Measurements from ENCODE around the gene BATF3.
"Not testable (repeated sequence)": the region's sequence is repeated elsewhere in the genome, so short reads cannot be mapped to it uniquely, and the experiment has no call there.

BATF3 gene

DNA sequence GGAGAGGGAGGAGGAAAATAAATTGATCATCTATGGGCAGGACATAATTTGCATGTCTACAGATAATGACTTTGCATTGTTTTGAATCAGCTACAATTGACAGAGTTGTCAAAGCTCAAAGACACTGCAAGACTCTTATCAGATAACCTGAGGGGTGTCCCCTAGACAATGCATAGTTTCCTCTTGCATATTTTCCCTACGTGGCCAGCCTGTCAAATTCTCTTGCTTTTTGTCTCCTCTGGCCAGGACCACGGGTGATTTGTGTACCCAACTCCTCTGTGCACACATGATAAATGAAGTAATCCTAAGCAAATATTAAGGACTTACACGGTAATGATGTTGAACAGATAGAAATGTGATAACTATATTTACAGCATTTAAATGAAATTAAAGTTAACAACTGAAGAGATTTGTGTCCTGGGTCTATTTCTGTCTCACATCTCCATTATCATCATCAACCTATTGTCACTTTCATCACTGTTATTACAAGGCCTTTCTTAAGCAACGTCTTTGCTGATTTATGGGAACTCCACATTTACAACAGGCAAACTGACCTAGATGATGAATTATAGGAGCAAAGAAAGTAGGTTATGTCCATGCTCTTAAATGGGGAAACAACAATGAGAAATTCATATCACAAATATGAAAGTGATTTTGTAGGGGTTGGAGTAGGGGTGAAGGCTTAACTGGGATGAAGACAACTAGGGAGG is 18.8 kb downstream of the BATF3 start:
- no peak for DNase-seq

DNA sequence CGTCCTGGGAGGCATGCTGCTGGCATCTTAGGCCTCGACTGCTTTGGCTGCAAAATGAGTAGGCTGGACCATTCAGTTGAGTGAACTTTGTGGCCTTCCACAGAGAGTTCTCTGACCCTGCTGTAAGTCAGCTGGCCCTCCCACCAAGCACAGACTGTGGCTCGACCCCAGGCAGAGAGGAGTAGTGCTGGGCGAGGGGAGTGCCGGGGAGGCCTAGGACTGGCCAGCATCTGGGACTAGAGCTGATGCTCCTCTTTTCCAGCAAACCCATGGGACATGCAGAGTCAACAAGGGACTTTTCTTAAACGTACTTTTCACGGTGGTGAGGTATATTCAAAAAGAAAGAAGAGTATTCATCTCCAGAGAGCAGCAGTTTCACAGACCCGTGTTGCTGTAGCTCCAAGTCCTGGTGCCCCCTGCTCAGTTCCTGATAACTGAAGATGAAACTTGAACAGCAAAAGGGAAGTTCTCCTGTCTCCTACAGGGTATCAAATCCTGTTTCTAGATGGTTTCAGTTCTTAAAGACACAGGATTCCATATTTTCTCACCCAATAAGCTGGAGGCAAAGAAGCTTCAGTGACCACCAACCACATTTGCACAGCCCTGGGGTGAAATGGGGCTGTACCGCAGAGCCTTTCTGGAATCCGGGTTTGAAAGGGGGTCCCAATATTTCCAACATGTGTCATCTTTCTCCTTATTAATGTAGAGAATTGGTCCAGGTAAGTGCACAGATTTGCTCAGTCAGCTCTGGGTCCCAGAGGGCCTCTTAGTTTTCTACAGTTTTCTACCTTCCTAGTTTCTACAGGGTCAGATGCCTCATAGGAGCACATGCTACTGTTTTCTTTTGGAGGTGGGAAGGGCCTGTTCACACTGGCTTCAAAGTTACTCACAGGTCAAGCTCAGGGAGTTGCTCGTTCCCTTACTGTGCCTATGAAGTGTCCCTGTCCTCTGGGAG is 20.9 kb downstream of the BATF3 start:
- no peak for DNase-seq

DNA sequence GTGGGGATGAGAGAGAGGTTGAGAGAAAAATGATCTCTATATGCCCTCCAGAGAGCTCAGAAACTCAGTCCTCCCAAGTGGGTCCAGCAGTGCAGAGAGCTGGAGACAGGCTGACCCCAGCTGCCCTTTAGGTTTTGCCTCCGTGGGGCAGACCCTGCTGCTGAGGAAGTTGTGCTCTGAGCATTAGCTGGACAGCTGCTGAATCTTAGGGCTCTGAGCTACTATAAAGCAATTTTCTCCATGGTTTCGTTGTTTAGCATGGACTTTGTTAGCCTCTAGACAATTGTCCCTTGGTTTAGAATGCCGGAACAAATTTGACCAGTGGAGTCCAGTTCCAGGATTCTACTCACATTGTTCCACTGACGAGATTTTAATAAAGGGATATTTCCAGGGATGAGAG is 22.1 kb downstream of the BATF3 start:
- no peak for DNase-seq

DNA sequence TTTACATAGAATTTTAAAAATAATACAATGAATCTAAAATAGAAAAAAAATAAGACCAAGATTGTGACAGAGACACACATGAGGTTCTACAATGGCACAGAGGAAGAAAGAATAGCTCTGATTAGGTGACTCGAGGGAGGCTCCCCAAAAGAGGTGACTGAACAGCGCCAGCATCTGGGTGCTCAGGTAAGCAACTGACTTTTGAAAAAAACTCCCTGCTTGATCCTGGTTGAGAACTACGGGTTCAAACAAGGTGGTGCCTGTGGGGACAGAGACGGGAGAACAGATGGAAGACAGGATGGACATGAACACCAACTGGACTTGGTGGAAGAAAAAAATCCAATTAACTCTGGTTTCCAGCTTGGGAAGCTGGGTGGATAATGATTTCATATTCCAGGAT is 22.5 kb downstream of the BATF3 start:
- DNase-seq = no peak

DNA sequence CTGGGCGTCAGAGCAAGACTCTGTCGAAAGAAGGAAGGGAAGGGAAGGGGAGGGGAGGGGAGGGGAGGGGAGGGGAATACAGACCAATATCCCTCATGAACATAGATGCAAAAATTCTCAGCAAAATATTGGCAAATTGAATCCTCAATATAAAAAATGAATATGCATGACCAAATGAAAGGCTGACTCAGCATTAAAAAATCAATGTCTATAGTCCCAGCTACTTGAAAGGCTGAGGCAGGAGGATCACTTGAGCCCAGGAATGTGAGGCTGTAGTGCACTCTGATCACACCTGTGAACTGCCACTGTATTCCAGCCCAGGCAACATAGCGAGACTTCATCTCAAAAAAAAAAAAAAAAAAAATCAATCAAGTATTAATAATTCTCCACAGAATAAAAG is 24.0 kb downstream of the BATF3 start:
- DNase-seq = no peak

DNA sequence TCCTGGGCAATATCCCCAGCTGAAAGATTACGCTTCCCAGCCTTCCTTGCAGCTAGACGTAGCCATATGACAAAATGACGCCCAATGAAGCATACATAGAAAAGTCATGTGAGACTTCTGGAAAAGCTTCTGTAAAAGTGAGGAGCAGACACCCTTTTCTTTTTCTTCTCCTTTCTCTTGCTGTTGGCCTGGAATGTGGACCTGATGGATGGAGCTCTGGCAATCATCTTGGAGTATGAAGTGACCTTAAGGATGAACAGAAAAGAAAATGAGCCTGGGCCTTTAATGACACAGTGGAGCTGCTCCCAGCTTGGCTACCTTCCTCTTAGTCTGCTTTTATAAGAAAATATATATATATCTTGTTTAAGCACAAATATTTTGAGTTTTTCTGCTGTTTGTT is 24.8 kb downstream of the BATF3 start:
- no peak for DNase-seq

DNA sequence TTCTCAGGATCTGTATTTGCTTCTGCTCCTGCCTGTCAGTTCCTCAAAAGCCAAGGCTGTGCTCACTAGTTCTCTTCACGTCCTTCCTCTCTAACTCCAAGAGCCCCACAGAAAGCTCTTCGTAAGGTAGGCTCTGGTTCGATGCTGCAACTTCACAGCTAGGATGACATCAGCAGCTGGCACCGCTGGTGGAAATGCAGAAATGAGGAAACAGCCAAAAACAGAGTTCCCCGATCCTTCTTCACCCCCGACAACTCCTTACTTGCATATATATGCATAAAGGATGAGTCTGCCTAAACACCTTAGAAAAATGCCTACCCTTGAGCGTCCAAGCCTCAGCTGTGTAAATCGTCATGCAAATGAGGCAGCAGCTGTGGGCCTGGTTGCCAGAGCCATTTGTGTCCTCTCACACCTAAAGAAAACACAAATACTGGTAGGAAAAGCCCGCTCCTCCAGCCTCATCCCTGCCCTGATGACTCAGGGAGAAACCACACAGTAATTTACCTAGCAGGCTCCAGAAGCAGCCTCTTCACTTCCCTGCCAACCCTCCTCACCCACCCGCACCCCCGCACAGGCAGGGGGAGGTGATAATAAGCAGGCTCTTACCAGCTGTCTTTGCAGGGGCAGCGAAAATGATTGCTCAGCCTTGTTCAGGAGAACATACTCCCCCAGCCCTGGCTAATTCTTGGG is 28.2 kb downstream of the BATF3 start:
- DNase-seq = peak; percentile 73

DNA sequence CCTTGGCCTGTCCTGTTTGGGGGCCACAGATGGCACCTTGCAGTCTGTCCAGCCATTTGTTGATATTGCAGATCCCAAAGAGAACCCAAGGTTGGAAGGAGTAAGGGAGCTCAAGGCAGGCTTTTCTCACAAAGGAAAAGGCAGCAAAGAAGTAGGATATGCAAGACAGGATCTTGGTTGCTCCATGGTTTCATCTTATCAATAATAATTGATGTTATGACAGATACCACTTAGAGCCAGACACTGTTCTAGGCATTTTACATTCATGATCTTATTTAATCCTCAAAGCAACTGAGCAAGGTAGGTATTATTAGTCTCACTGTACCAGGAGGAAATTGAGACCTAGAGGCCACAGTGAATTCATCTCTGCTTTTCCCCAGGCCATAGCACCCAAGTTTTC is 28.8 kb downstream of the BATF3 start:
- DNase-seq = no peak

DNA sequence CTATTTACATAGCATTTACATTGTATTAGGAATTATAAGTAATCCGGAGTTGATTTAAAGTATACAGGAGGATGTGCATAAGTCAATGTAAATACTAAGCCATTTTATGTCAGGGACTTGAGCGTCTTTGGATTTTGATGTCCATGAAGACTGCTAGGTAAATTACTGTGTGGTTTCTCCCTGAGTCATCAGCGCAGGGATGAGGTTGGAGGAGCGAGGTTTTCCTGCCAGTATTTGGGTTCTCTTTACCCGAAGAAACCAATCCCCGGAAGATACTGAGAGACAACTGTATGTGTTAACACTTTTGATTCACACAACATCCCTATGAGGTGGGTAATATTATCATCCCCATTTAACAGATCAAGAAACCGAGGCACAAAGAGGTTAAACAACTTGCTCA is 29.3 kb downstream of the BATF3 start:
- DNase-seq = no peak

DNA sequence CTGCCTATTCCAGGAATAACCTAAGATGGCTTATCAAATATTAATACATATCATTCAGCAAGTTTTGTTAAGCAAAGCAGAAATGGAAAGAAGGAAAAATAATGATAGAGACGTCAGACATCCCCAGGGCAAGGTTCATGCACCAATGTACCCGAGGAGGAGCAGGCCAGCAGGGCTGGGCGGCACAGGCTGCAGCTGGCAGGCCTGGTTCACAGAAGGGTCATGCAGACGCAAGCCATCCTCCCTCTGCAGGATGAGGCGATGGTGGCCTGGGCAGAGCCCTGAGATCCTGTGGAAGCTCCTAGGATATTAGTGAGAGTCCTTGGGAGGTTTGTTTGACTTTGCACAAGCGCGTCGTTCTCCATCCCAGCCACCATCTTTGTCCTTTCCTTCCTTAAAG is 30.0 kb downstream of the BATF3 start:
- DNase-seq = no peak

DNA sequence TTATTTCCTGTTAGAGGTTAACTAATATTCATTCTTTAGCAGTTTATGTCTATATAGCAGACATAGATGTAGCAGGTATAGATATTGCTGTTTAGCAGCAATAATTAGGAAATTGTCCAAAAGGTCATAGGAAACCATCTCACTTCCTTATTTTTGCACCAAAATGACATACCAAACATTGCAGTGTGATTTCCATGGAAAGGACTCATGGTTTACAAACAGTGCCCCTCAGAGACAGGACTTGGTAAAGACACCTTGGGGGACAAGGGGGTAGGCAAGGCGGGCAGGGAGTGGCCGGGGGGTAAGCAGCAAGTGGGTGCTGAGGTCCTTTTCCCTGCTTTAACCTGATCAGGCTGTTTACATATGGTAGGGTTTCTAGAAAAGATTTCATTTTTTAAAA is 30.5 kb downstream of the BATF3 start:
- peak; percentile 40 for DNase-seq

DNA sequence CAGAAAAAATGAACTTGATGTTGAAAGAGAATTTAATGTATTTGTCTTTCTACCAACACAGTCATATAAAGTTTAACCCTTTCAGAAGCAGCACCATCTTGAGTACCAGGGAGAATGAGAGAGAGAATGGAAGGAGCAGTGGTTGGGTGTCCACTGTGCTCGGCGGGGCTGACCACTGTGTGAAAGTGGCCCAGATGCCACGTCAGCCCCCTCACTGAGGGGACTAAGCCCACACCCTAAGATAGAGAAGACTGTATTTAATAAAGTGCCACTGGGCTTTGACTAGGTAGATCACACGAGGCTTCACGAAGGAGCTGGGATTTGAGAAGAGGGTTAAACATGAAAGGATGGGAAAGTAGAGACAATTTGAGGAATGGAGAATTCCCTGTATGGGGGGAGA is 31.2 kb downstream of the BATF3 start:
- no peak for DNase-seq

DNA sequence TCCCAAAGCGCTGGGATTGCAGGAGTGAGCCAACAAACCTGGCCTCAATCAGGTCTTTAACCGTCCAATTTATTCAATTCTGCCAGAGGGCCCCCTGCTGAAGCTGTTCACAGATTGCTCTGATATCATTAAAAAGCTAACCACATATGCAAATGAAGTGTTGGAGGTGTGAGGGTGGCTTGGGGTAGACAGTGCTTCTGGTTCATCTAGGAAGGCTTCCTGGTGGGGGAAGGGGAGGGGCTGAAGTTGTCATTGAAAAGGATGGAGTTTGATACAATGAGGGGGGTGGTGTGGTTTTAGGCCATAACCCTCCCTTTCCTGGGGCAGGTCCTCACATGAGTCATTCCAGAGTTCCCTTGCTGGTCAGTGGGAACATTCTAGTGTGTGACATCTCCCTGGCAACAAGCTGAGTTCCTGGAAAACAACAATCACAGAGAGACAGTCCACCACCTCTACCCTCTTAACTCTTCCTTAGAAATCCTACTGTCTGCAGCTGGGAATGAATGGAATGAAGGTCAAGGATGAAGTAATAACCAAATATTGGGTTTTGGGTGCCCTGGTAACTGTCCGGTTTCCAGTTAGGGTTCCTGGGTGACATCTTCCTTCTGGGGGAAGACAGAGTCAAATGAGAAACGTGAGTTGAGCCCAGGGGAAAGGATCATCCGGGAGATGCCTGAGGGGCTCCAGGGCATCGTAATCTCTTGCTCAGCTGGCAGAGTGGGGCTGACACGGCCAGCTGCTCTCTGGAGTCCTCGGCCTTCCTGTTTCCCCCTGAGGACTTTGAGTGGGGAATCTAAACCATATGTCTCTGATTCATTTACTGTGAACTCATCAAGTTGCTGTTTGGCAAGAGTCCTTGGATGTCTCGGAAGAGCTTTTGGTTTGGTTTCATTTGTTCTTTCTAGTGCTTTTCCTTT is 32.2 kb downstream of the BATF3 start:
- DNase-seq = peak; percentile 39

DNA sequence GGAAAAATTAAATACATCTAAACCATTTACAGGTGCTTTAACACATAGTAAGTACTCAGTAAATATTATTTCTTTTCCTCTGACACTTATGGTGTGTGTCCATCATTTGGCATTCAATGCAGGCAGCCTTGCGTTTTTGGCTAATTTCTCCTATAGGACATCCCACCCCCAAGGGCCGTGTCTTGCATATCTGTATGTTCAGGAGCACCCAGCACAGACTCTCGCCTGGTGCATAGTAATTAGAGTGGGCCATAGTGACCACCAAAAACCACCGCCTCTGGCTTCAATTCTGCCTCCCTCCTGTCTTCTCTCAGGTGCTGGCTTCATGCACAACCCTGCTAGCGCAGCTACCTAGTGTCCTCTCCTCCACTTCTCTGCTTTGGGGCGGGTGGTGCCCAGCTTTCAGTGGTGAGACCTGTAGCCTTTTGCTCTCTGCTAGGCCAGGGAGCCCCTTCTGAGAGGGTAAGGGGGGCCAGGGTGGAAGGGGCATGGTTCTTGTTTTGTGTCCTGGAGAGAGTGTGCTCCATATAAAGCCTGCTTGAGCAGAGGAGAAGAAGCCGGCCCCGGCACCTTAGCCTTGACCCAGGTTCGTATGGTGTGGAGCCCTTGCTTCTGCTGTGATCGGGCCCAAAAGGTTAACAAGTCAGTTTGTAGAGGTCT is 33.4 kb downstream of the BATF3 start:
- no peak for DNase-seq

DNA sequence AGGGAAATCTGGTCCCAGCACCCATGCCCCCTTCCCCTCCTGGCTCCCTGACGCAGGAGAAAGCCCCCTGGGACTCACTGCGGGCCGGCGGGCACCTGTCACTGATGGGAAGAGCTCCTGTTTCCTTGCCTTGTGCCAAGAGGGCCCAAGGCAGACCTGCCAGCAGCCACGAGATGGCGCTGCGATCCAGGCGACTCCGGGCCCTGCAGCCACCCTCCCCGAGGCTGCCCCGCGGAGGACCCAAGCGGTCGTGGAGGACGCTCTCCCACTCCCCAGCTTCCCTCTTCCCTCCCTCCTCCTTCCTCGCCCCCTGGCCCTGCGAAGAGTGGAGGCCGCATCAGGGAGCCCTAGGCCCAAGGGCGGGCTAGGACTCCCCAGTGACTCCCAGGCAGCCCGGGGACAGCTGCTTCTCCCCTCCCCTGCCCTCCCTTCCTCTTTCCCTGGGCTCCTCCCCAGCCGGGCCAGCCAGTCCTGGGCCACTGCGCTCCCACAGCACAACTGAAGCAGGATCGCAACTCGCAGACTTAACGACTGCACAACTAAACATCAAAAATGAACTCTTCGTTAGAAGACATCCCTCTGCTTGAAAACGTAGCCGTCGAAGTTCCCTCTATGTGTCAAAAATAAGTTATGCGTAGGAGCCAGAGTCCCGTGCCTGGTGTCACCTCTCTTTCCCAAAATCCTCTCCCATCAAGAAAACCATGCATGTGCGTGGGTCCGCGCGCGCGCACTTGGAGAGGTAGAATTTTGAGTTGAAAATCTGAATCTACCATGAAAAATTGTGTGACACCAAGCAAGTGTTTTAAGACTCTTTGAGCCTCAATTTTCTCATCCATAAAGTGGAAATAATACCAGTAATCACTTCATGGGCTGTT is 34.2 kb downstream of the BATF3 start:
- DNase-seq = peak; percentile 80

DNA sequence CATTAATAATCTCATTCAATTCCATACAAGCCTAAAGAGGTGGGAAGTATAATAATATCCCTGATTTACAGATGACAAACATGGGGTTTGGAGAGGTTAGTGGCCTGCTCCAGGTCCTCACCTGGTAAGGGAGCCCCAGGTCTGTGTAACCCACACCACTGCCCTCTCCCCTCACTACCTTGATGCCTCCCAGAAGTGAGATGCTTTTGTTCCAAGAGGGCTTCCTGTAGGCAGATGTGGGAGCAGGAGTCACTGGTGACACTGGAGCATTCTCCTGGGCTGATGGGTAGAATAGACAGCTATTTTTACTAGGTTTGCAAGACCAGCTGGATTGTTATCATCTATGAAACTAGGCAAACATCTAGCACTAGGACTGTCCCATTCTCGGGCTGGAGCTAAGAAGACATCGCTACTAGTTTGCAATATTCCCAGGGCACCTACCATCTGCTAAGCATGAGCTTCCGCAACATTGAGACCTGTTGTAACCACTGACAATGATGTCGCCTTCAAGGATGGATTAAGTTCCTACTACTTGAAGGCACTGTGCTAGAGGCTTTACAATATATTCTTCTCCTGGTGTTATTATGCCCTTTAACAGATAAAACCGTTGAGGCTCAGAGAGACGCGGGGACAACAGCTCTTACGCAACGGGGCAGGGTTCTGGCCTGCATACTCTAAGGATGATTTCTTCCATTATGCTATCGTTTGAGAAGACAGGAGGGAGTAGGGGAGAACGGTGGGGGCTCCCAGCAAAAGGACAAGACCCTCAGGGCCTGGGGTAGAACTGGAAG is 35.0 kb downstream of the BATF3 start:
- DNase-seq = no peak

DNA sequence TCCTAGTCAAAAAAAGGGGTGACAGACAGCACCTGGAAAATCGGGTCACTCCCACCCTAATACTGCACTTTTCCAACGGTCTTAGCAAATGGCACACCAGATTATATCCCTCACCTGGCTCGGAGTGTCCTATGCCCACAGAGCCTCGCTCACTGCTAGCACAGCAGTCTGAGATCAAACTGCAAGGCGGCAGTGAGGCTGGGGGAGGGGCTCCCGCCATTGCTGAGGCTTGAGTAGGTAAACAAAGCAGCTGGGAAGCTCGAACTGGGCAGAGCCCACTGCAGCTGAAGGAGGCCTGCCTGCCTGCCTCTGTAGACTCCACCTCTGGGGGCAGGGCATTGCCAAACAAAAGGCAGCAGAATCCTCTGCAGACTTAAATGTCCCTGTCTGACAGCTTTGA is 41.4 kb downstream of the BATF3 start:
- DNase-seq = not testable (repeated sequence)

DNA sequence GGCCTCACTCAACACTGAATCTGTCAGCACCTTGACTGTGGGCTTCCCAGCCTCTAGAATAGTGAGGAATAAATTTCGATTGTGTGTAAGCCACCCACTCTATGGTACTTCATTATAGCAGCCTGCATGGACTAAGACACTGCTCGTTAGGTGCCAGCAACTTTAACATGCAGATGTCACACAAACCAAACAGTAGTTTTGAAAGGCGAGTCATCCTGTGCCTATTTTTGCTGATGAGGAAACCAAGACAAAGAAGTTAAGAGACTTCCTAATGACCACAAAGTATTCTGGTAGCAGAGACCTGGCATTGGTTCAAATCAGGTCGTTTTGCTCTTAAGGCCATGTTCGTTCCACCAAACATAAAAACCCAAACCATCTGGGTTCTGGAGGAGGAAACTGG is 42.9 kb downstream of the BATF3 start:
- no peak for DNase-seq

DNA sequence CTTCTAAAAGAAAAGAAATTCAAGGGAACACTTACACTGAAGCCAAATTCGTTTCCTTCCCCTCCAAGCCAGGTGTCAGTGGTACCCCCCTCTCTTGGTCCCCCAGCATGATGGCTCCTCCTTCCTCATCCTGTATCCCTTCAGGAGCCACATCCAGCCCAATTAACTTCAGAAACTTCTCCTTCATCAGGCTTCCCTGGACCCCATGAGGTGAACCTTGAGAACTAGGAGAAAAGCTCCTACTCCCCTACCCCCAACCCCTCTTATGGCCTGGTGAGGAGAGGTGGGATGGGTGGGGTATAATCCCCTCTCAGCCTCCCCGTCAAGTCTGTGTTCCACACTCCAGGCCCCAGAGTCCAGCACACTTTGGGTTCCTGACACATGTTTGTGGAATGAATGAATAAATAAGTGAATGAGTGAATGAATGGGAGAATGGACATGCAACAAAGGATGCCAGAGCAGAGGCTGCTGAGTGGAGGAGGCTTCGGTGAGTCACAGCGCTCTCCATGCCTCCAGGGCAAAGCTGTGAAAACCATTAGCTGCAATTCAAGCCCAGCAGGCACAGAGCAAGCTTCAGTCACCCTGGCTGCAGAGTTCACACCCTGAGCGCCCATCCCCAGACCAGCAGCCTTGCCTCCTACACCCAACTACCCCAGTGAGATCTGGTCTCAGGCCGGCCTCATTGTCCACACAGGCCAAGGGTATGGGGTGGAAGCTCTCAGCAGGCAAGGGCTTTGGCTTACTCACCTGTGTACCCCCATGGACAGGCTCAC is 43.8 kb downstream of the BATF3 start:
- DNase-seq = no peak

Data from NCI-H1092 treated with DMSO at 0.1 percent for 48 hours (cell line).